GM19099 (cell line): Measurements from ENCODE around the gene UBTD1.

ENCODE experiments used
- POLR2A ChIP-seq: IDR thresholded peaks from 3 replicates; pipeline ENCODE4 v1.6.1; 2011; ENCODE audit warnings: low read depth; ENCODE audit not compliant: insufficient read length; ENCODE audit errors: extremely low read depth

Gene UBTD1

GRCh38 chr10:97519342-97519741, 20.6 kb downstream of the UBTD1 start:
- no peak for TF ChIP-seq POLR2A

- TF ChIP-seq POLR2A: no peak
Observed at GRCh38 chr10:97520520-97520919, 21.8 kb downstream of the UBTD1 start.

GRCh38 chr10:97520978-97521761, 22.4 kb downstream of the UBTD1 start:
- TF ChIP-seq POLR2A: no peak

- TF ChIP-seq POLR2A: no peak
Observed at GRCh38 chr10:97522071-97522470, 23.3 kb downstream of the UBTD1 start.

GRCh38 chr10:97522937-97523336, 24.2 kb downstream of the UBTD1 start:
- TF ChIP-seq POLR2A: no peak

GRCh38 chr10:97525086-97525485, 26.4 kb downstream of the UBTD1 start:
- TF ChIP-seq POLR2A: no peak

- TF ChIP-seq POLR2A: no peak
Observed at GRCh38 chr10:97525683-97526110, 27.0 kb downstream of the UBTD1 start.

GRCh38 chr10:97529685-97530465, 31.2 kb downstream of the UBTD1 start:
- TF ChIP-seq POLR2A: no peak

- no peak for TF ChIP-seq POLR2A
Observed at GRCh38 chr10:97531401-97531986, 32.8 kb downstream of the UBTD1 start.

- no peak for TF ChIP-seq POLR2A
Observed at GRCh38 chr10:97532935-97533671, 34.4 kb downstream of the UBTD1 start.

GRCh38 chr10:97533888-97534287, 35.2 kb downstream of the UBTD1 start:
- no peak for TF ChIP-seq POLR2A

- TF ChIP-seq POLR2A: no peak
Observed at GRCh38 chr10:97534746-97535367, 36.1 kb downstream of the UBTD1 start.

GRCh38 chr10:97537186-97537869, 38.6 kb downstream of the UBTD1 start:
- TF ChIP-seq POLR2A: no peak

GRCh38 chr10:97538411-97538810, 39.7 kb downstream of the UBTD1 start:
- TF ChIP-seq POLR2A: no peak
